ENCODE measurements around the gene PPIF. TPM values are rescaled to one million over a fixed set of nuclear protein-coding genes. Genes with fewer than 3 reads are reported as not detected.
"Not testable (repeated sequence)": the region's sequence is repeated elsewhere in the genome, so short reads cannot be mapped to it uniquely, and the experiment has no call there.

The PPIF gene
- total RNA-seq, 4 donors from 2014 or later, result 0.26 to 22.6 (median 12.7) TPM

GRCh38 chr10:79331226-79331625 is 16.0 kb upstream of the PPIF start:
- intact Hi-C loops (cut with DNase I; ENCODE audit: low total_unique reads), result no loop called here
- no peaks in the 10 kb centered on the region for H3K4me1 ChIP-seq

GRCh38 chr10:79331709-79332108 is 15.6 kb upstream of the PPIF start:
- no peak for DNase-seq
- Histone ChIP-seq H3K36me3 (no peaks in the 10 kb centered on the region), H3K27ac (no peak overlapping the region), H3K4me3 (no peak overlapping the region), H3K9me3 (no peaks in the 10 kb centered on the region), H3K27me3 (no peaks in the 10 kb centered on the region), H3K4me1 (no peaks in the 10 kb centered on the region)
- TF ChIP-seq CTCF (IDR thresholded peaks at IDR 0.05) (no peak), POLR2A (IDR thresholded peaks at IDR 0.05) (no peak)
- intact Hi-C loops (cut with DNase I; ENCODE audit: low total_unique reads), result no loop called here

More at GRCh38 chr10:79331226-79331625, 16.0 kb upstream of the PPIF start:
- Histone ChIP-seq H3K27me3 (no peaks in the 10 kb centered on the region), H3K4me3 (no peak overlapping the region), H3K9me3 (no peaks in the 10 kb centered on the region), H3K27ac (no peak overlapping the region), H3K36me3 (no peaks in the 10 kb centered on the region)
- DNase-seq, result no peak
- TF ChIP-seq POLR2A (IDR thresholded peaks at IDR 0.05), result no peak
- TF ChIP-seq CTCF (IDR thresholded peaks at IDR 0.05), result no peak

- H3K4me1 ChIP-seq; intact Hi-C loops (cut with DNase I; ENCODE audit: low total_unique reads); DNase-seq; H3K27ac ChIP-seq; H3K36me3 ChIP-seq; H3K27me3 ChIP-seq; H3K4me3 ChIP-seq; H3K9me3 ChIP-seq: not testable (repeated sequence)
Measured at GRCh38 chr10:79332610-79333315, 14.5 kb upstream of the PPIF start.

GRCh38 chr10:79333513-79333912 is 13.8 kb upstream of the PPIF start:
- Histone ChIP-seq H3K36me3 (no peaks in the 10 kb centered on the region), H3K9me3 (no peaks in the 10 kb centered on the region), H3K27me3 (no peaks in the 10 kb centered on the region), H3K4me3 (no peak overlapping the region), H3K27ac (no peak overlapping the region), H3K4me1 (no peaks in the 10 kb centered on the region)
- intact Hi-C loops (cut with DNase I; ENCODE audit: low total_unique reads), result no loop called here
- DNase-seq, result no peak
- TF ChIP-seq POLR2A (IDR thresholded peaks at IDR 0.05) (no peak), CTCF (IDR thresholded peaks at IDR 0.05) (no peak)

GRCh38 chr10:79334573-79334972 is 12.7 kb upstream of the PPIF start:
- Histone ChIP-seq H3K4me3 (no peak overlapping the region), H3K27ac (no peak overlapping the region), H3K27me3 (no peaks in the 10 kb centered on the region), H3K4me1 (no peaks in the 10 kb centered on the region), H3K36me3 (no peaks in the 10 kb centered on the region), H3K9me3 (no peaks in the 10 kb centered on the region)
- TF ChIP-seq POLR2A (IDR thresholded peaks at IDR 0.05), result no peak
- TF ChIP-seq CTCF (IDR thresholded peaks at IDR 0.05), result no peak
- intact Hi-C loops (cut with DNase I; ENCODE audit: low total_unique reads), result no loop called here
- DNase-seq, result no peak

- no peaks in the 10 kb centered on the region for H3K36me3 ChIP-seq
- no peaks in the 10 kb centered on the region for H3K27me3 ChIP-seq
- intact Hi-C loops (cut with DNase I; ENCODE audit: low total_unique reads), result no loop called here
- H3K9me3 ChIP-seq, result no peaks in the 10 kb centered on the region
- H3K4me3 ChIP-seq, result no peak overlapping the region
- TF ChIP-seq CTCF (IDR thresholded peaks at IDR 0.05), result no peak
- no peak for TF ChIP-seq POLR2A (IDR thresholded peaks at IDR 0.05)
- H3K4me1 ChIP-seq, result no peaks in the 10 kb centered on the region
- H3K27ac ChIP-seq, result no peak overlapping the region
- no peak for DNase-seq
Measured at GRCh38 chr10:79335094-79335469, 12.2 kb upstream of the PPIF start.
